NOMO-1 (cell line): Measurements from ENCODE around the gene RAP2B.
"Not testable (repeated sequence)": the region's sequence is repeated elsewhere in the genome, so short reads cannot be mapped to it uniquely, and the experiment has no call there.

Source experiments
- DNase-seq, 2 experiments: peaks; one replicate each; lab custom pipeline; 2025; ENCODE audit not compliant: unreplicated experiment in 2 of 2; lab: John Stamatoyannopoulos, UW

The RAP2B gene

GRCh38 chr3:153190923-153191322, 28.9 kb downstream of the RAP2B start:
- no peak for DNase-seq

DNA sequence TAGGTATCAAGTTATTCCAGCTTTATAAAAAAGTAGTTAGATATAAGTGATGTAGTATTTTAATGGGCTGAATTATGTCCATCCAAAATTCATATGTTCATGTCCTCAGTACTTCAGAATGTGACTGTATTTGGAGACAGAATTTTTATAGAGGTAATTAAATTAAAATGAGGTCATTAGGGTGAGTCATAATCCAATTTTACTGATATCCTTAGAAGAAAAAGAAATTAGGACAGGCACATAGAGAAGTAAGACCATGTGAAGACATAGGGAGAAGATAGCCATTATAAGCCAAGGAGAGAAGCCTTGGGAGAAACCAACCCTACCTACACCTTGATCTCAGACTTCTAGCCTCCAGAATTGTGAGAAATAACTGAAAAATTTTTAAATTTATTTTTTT, 30.3 kb downstream of the RAP2B start:
- DNase-seq: no peak

DNA sequence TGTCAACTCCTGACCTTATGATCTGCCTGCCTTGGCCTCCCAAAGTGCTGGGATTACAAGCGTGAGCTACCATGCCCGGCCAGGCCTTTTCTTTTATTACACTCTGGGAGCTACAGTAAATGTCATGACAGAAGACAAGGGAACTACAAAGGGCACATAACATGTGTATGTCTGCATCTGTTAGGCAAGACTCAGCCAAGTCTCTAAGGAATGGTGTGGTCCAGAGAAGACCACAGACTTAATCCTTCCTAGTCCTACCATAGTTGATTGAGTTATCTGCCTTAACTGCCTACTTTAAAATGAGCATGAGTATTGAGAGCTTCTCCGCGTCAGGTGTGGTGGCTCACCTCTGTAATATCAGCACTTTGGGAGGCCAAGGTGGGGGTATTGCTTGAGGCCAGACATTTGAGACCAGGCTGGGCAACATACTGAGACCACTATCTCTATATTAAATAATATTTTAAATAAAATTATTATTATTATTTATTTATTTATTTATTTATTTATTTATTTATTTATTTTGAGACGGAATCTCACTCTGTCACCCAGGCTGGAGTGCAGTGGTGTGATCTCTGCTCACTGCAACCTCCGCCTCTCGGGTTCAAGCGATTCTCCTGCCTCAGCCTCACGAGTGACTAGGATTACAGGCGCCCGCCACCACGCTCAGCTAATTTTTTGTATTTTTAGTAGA, 31.9 kb downstream of the RAP2B start:
- not testable (repeated sequence) for DNase-seq

DNA sequence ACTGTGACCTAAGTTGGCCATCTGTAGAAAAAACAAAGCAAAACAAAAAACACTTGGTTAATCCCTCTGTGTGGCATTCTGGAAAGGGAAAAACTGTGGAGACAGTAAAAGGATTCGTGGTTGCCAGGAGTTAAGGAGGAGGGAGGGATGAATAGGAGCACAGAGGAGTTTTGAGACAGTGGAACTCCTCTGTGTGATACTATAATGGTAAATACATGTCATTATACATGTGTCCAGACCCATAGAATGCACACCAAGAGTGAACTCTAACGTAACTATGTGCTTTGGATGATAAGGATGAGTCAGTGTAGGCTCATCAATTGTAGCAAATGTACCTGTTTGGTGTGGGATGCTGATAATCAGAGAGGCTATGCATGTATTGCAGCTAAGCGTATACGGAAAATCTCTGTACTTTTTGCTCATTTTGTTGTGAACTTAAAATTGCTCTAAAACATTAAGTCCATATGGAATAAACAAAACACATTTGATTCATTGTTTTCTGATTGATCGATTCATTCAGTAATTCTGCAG, 33.4 kb downstream of the RAP2B start:
- no peak for DNase-seq

DNA sequence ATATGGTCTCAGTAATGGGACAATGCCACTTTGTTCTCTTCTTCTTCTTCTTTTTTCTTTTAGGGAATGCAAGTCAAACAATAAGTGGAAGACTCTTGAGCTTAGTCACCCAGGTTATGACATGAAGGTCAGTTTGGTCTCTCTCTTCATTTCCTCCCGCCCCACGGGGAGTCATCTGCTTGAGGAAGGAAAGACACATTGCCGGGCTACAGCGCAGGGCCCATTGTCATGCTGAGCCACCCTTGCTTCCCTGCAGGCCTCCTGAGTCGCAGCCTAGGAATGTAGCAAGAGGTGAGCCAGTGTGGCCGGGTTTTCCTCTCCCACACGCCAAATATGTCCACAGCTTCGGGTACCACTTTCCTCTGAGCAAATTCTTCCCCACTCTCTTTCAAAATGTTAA, 47.6 kb downstream of the RAP2B start:
- DNase-seq: peak; percentile 69 to 80

- peak; percentile 86 to 87 for DNase-seq
Measured at GRCh38 chr3:153210146-153210545, 48.1 kb downstream of the RAP2B start.

DNA sequence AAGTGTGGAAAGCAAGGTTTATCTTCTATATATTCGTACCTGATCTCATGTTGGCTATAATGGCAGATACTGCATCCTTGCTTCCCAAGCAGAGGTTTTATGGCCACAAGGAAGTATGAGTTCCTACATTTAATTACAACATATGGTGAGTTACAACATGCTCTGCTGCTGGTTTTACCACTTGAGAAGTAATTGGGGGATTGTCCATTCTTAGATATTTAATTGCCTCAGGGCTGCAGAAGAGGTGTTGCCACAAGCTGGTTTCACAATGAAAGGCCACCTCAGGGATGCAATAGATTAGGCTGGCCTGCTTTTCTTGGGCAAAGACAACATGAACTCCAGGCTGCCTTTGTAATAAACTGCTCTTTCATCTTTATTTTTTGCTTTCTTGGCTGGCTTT, 48.6 kb downstream of the RAP2B start:
- peak; percentile 98 to 99 for DNase-seq

DNA sequence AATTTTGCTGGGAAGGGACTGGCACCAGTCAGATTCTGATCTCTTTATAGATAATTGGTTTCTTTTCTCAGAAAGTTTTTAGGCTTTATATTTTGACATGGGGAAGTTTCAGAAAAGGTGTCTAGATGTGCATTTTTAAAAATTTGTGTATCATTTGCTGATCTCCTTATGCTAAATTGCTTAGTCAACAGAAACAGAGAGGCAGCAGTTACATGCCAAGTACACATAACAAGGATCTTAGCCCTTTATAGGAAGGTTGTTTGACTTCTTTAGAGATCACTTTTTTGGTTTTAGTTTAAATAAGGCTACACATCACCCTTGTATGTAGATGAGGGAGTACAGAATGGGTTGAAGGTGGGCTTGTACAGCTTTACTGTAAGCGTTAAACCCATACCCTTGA, 53.5 kb downstream of the RAP2B start:
- DNase-seq: no peak

GRCh38 chr3:153215966-153216365, 53.9 kb downstream of the RAP2B start:
- DNase-seq: no peak

GRCh38 chr3:153216928-153217327, 54.9 kb downstream of the RAP2B start:
- DNase-seq: no peak

- peak in 1 of 2 experiments; percentile 29 for DNase-seq
Measured at GRCh38 chr3:153219146-153219545, 57.1 kb downstream of the RAP2B start.
